HEK293T (cell line): ENCODE measurements around the gene GINS2.

Experiments
- CTCF ChIA-PET: fragments of 350-600 bp; formaldehyde crosslinking; extraction: SDS; loops from one replicate; lab custom pipeline; 2021; ENCODE audit warnings: antibody characterized with exemption, inconsistent platforms; lab: Yijun Ruan, JAX
- POLR2A ChIA-PET: fragments of 350-600 bp; formaldehyde crosslinking; extraction: SDS; loops from one replicate; lab custom pipeline; 2020; ENCODE audit warnings: antibody characterized with exemption, inconsistent platforms; lab: Yijun Ruan, JAX
- DNase-seq: peaks from one replicate; pipeline ENCODE4 v3.0.0; 2012; ENCODE audit warnings: mixed read lengths; ENCODE audit errors: extremely low spot score
- ARNT ChIP-seq: fragments of 450-650 bp; IDR thresholded peaks from 2 replicates; pipeline ENCODE4 v1.6.1; 2017; ENCODE audit warnings: mild to moderate bottlenecking
- BHLHE40 ChIP-seq: fragments of 450-650 bp; IDR thresholded peaks from 2 replicates; pipeline ENCODE4 v1.6.1; 2016; ENCODE audit warnings: mild to moderate bottlenecking, moderate library complexity, borderline replicate concordance
- CTBP1 ChIP-seq: fragments of 450-650 bp; IDR thresholded peaks from 2 replicates; pipeline ENCODE4 v1.6.1; 2016; ENCODE audit warnings: borderline replicate concordance
- ELF4 ChIP-seq: fragments of 450-650 bp; IDR thresholded peaks from 2 replicates; pipeline ENCODE4 v1.6.1; 2017; ENCODE audit warnings: antibody characterized with exemption
- FOXA1 ChIP-seq: fragments of 450-650 bp; IDR thresholded peaks from 2 replicates; pipeline ENCODE4 v1.6.1; 2016; ENCODE audit warnings: mild to moderate bottlenecking
- FOXK2 ChIP-seq: fragments of 450-650 bp; IDR thresholded peaks from 2 replicates; pipeline ENCODE4 v1.6.1; 2016; ENCODE audit warnings: mild to moderate bottlenecking
- FOXM1 ChIP-seq: fragments of 450-650 bp; IDR thresholded peaks from 2 replicates; pipeline ENCODE4 v1.6.1; 2017; ENCODE audit warnings: mild to moderate bottlenecking, borderline replicate concordance
- HDGF ChIP-seq: fragments of 450-650 bp; IDR thresholded peaks from 2 replicates; pipeline ENCODE4 v1.6.1; 2017; ENCODE audit warnings: antibody characterized with exemption, borderline replicate concordance
- L3MBTL2 ChIP-seq: fragments of 450-650 bp; conservative IDR thresholded peaks from 2 replicates; pipeline ENCODE4 v1.6.1; 2016; ENCODE audit warnings: mild to moderate bottlenecking
- LEF1 ChIP-seq: fragments of 450-650 bp; IDR thresholded peaks from 2 replicates; pipeline ENCODE4 v1.6.1; 2017; ENCODE audit warnings: mild to moderate bottlenecking, borderline replicate concordance
- NFRKB ChIP-seq: fragments of 450-650 bp; IDR thresholded peaks from 2 replicates; pipeline ENCODE4 v1.6.1; 2016; ENCODE audit warnings: mild to moderate bottlenecking, moderate library complexity
- SP1 ChIP-seq: fragments of 450-650 bp; IDR thresholded peaks from 2 replicates; pipeline ENCODE4 v1.6.1; 2017
- SUZ12 ChIP-seq: fragments of 450-650 bp; IDR thresholded peaks from 2 replicates; pipeline ENCODE4 v1.6.1; 2016; ENCODE audit warnings: mild to moderate bottlenecking
- TARDBP ChIP-seq: fragments of 450-650 bp; IDR thresholded peaks from 2 replicates; pipeline ENCODE4 v1.6.1; 2016
- ZNF384 ChIP-seq: fragments of 450-650 bp; IDR thresholded peaks from 2 replicates; pipeline ENCODE4 v1.6.1; 2016
- TF ChIP-seq, protein P1 (sequence below): fragments of 450-650 bp; IDR thresholded peaks from 2 replicates; pipeline ENCODE4 v1.6.1; 2016

The GINS2 gene

DNA sequence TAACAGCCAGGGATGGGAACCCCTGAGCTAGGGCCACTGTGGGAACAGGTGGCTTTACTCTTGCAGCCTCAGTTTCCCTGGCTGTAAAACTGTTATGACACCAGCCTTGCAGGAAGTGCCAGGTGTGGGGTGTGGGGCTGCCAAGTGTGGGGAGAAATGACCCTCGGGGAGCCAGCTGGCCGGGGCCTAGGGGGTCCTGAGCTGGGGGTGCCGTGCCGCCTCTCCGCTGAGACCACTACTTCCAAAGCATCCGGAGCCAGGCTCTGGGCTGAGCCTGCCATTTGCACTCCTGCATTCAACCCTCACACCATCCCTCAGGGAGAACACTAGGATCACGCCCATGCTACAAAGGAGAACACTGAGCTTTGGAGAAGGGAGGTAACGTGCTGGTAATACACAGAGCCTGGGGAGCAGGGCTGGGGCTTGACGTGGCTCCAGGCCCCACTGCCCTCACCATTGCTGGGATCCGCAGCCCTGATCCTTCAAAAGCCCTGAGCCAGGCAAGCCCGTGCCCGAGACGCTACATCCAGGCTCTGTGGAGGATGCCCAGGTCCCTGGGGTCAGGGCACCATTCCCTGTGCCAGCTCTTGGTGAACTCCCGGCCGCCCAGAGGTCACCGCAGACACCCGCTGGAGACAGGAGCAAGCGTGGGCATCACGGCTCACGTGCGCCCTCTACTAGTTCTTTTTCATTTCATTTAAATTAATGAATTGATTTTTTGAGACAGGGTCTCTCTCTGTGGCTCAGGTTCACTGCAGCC, 28.8 kb upstream of the GINS2 start:
- ChIA-PET POLR2A (no interaction called here), CTCF (interaction anchor here (0.6 to 2.7 kb wide), 7 partner anchors 15 to 1211 kb away, joined by 3 to 13 read pairs (median 3); no protein-coding TSS in a partner anchor)
- peak; percentile 77 for DNase-seq
- TF ChIP-seq ZNF384 (no peak), BHLHE40 (no peak), FOXA1 (no peak), HDGF (no peak), SUZ12 (no peak), LEF1 (no peak), FOXM1 (no peak), L3MBTL2 (no peak), SP1 (no peak), NFRKB (no peak), TARDBP (no peak), FOXK2 (no peak), CTBP1 (no peak)
- TF ChIP-seq, protein P1, sequence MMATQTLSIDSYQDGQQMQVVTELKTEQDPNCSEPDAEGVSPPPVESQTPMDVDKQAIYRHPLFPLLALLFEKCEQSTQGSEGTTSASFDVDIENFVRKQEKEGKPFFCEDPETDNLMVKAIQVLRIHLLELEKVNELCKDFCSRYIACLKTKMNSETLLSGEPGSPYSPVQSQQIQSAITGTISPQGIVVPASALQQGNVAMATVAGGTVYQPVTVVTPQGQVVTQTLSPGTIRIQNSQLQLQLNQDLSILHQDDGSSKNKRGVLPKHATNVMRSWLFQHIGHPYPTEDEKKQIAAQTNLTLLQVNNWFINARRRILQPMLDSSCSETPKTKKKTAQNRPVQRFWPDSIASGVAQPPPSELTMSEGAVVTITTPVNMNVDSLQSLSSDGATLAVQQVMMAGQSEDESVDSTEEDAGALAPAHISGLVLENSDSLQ: no peak

DNA sequence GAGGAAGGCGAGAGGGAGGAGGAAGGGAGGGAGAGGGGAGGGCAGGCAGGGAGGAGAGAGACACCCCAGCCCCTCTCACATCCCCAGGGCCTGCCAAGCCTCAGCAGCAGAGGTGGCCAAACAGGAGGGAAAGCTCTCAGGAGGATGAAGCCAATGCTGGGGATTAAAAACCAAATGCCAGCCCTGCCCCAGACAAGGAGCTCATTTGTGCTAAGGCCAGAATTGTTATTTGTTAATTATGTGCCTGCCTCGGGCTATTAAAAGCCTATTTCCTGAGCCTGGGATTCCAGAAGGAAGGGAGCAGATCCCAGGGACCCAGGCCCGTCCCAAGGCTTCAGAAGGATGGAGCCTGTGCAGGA, 27.9 kb upstream of the GINS2 start:
- ChIA-PET POLR2A (no interaction called here), CTCF (interaction anchor here (0.7 to 2.7 kb wide), 3 partner anchors 30 to 100 kb away, joined by 3 to 13 read pairs (median 4); no protein-coding TSS in a partner anchor)
- DNase-seq: no peak
- TF ChIP-seq FOXA1: no peak
- no peak for TF ChIP-seq CTBP1
- no peak for TF ChIP-seq TARDBP
- TF ChIP-seq, protein P1: no peak
- no peak for TF ChIP-seq FOXM1
- no peak for TF ChIP-seq SP1
- TF ChIP-seq ARNT: no peak
- no peak for TF ChIP-seq HDGF
- no peak for TF ChIP-seq L3MBTL2
- no peak for TF ChIP-seq ELF4
- TF ChIP-seq LEF1: no peak
- TF ChIP-seq FOXK2: no peak
- no peak for TF ChIP-seq ZNF384
- no peak for TF ChIP-seq SUZ12
- TF ChIP-seq BHLHE40: no peak
- no peak for TF ChIP-seq NFRKB

DNA sequence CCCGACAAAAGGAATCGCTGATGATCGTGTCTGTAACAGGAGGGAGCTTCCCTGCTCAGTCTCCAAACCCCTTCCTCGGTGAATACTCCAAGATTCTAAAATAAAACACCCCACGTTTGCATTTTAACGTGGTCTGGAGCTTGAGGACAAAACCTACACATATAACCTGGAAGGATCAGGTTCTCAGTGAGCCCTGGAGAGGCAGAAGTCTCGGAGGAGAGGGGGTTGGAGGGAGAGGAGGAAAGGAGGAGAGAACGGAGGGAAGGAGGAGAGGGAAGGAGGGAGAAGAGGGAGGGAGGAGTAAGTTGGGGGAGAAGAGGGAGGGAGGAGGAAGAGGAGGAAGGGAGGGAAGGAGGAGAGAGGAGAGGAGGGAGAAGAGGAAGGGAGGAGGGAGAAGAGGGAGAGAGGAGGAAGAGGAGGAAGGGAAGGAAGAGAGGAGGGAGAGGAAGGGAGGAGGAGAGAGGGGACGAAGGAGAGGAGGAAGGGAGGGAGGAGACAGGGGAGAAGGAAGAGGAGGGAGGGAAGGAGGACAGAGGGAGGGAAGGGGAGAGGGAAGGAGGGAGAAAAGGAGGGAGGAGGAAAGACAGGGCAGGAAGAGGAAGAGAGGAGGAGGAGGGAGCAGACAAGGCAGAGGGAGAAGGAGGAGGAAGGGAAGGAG, 27.4 kb upstream of the GINS2 start:
- TF ChIP-seq CTBP1: no peak
- TF ChIP-seq HDGF: no peak
- no peak for TF ChIP-seq SP1
- TF ChIP-seq LEF1: no peak
- TF ChIP-seq, protein P1: no peak
- TF ChIP-seq BHLHE40: no peak
- no peak for TF ChIP-seq ELF4
- TF ChIP-seq NFRKB: no peak
- DNase-seq: no peak
- POLR2A ChIA-PET: no interaction called here
- CTCF ChIA-PET: interaction anchor here (0.7 to 2.7 kb wide), 2 partner anchors 42 to 100 kb away, joined by 3 to 13 read pairs; no protein-coding TSS in a partner anchor

DNA sequence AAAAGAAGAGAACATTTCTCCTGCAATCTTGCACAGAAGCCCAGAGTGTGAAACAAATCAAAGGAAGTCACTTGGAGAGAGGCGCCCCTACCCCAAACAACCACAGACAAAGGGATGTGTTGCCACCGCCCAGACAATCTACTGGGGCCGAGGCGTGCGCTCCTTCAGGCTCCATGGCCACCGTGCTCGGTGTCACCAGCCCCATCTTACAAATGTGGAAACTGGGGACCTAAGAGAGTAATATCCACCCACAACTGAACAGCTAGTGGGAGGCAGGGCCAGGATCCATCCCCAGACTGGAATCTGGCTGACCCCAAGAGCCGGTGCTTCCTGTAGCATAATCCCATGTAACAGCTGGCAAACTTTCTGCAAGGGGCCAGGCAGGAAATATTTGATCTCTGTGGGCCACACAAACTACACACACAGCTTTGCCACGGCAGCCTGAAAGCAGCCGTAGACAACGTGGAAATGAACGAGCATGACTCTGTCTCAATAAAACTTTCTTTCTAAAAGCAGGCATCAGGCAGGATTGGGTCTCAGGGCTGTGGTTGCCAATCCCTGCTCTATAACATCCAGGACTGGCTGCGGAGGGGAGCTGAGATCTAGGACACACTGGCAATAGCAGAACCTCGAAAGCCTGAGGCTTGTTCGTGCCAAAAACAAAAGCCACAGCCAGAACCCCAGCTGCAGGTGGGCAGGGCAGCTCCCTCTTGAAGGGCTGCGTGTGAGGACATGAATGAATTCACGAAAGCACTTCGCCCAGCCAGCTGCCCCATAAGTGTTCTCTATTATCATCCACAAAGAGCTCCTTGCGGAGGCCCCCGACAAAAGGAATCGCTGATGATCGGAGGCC, 26.6 kb upstream of the GINS2 start:
- ChIA-PET CTCF (interaction anchor here (2.7 kb wide), 1 partner anchor 41 kb away, joined by 13 read pairs; no protein-coding TSS in a partner anchor), POLR2A (no interaction called here)
- TF ChIP-seq ARNT (no peak), L3MBTL2 (no peak), FOXA1 (no peak), FOXM1 (no peak), BHLHE40 (no peak), HDGF (no peak), ELF4 (no peak), CTBP1 (no peak), TARDBP (no peak), NFRKB (no peak), SP1 (no peak)
- TF ChIP-seq, protein P1: no peak
- no peak for DNase-seq
